ENCODE results near the gene FCAR. TPM values are rescaled to one million over a fixed set of nuclear protein-coding genes. Genes with fewer than 3 reads are reported as not detected.
"Not testable (repeated sequence)": the region's sequence is repeated elsewhere in the genome, so short reads cannot be mapped to it uniquely, and the experiment has no call there.

Gene FCAR
- total RNA-seq, 2 donors from 2014 or later: not detected

DNA sequence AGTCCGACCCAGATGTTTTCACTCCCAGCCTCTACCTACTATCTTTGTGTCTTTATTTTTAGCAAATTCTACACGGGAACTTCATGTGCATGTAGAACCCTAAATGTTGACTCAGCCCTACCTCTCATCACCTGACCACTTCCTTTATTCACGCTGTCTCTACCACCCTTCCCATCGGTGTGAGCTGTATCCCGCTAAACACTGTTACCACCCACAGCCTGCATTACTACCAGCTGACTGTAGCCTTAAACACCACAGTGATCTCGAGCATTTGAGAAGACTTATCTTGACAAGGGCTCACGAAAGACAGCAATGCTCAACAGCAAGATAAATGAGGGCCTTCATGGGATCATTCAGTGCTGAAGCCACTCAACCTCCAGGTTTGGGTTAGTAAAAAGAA, 47.0 kb downstream of the FCAR start:
- TF ChIP-seq, protein P1, sequence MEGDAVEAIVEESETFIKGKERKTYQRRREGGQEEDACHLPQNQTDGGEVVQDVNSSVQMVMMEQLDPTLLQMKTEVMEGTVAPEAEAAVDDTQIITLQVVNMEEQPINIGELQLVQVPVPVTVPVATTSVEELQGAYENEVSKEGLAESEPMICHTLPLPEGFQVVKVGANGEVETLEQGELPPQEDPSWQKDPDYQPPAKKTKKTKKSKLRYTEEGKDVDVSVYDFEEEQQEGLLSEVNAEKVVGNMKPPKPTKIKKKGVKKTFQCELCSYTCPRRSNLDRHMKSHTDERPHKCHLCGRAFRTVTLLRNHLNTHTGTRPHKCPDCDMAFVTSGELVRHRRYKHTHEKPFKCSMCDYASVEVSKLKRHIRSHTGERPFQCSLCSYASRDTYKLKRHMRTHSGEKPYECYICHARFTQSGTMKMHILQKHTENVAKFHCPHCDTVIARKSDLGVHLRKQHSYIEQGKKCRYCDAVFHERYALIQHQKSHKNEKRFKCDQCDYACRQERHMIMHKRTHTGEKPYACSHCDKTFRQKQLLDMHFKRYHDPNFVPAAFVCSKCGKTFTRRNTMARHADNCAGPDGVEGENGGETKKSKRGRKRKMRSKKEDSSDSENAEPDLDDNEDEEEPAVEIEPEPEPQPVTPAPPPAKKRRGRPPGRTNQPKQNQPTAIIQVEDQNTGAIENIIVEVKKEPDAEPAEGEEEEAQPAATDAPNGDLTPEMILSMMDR (IDR thresholded peaks at IDR 0.05): no peak
- no peak for TF ChIP-seq POLR2A (IDR thresholded peaks at IDR 0.05)

DNA sequence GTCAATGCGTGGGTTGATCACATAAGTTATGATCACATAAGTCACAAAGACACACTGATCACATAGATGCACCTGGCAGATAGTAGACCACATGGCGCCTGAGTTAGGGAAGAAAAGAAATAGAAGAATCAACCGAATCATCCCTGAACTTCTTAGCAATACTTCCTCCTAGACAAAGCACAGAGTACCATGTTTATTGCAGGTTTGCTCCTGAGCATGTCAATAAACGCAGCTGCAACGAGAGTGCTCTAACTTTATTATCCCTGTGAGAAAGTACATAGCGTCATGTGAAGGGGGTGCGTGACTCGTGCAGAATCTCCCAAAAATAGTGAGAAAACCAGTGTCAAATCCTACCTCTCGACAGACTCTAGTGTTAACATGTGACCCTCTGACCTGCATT, 49.2 kb downstream of the FCAR start:
- WGBS, 2 donors: 49 to 55% methylated on average over 9 of the region's 9 CpGs
- no peak for ATAC-seq
- TF ChIP-seq, protein P1 (IDR thresholded peaks at IDR 0.05): no peak
- no peak for TF ChIP-seq POLR2A (IDR thresholded peaks at IDR 0.05)

More for the DNA sequence above, 47.0 kb downstream of the FCAR start:
- no peak for DNase-seq
- Histone ChIP-seq H3K4me3 (no peak overlapping the region), H3K4me1 (no peaks in the 10 kb centered on the region), H3K36me3 (replicated peaks in 1 of 2; ENCODE audit: insufficient read depth in 1 of 2, low read depth in 2 of 2) (no peaks in the 10 kb centered on the region), H3K27ac (no peak overlapping the region), H3K27me3 (no peaks in the 10 kb centered on the region), H3K9me3 (no peaks in the 10 kb centered on the region)
- intact Hi-C loops (cut with DNase I): no loop called here
- ATAC-seq: no peak
- 44 to 48% methylated on average over 7 of the region's 7 CpGs for WGBS, 2 donors

DNA sequence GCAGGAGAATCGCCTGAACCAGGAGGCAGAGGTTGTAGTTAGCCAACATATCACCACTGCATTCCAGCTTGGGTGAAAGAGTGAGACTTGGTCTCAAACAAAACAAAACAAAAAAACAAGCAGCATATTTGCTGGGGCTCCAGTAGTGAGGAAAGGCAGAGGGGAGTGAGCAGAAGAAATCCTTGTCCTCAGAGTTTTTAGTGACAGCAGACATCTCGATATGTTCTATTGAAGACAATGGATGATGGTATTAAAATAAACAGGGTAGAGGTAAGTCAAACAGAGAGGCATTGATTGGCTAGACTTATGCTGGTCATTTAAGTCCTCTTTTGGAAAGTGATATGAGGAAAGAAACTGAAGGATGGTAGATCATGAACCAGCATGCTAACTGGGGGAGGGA, 54.3 kb downstream of the FCAR start:
- DNase-seq: no peak
- H3K27ac ChIP-seq: no peak overlapping the region
- intact Hi-C loops (cut with DNase I): no loop called here
- H3K9me3 ChIP-seq: no peaks in the 10 kb centered on the region
- TF ChIP-seq POLR2A (IDR thresholded peaks at IDR 0.05): no peak
- TF ChIP-seq, protein P1 (IDR thresholded peaks at IDR 0.05): no peak
- no peak overlapping the region for H3K4me3 ChIP-seq
- no peaks in the 10 kb centered on the region for H3K36me3 ChIP-seq (replicated peaks in 1 of 2; ENCODE audit: insufficient read depth in 1 of 2, low read depth in 2 of 2)
- no peaks in the 10 kb centered on the region for H3K4me1 ChIP-seq
- H3K27me3 ChIP-seq: no peaks in the 10 kb centered on the region
- no peak for ATAC-seq
- 59 to 82% methylated on average over 2 of the region's 2 CpGs for WGBS, 2 donors

More for the DNA sequence above, 49.2 kb downstream of the FCAR start:
- no peaks in the 10 kb centered on the region for H3K36me3 ChIP-seq (replicated peaks in 1 of 2; ENCODE audit: insufficient read depth in 1 of 2, low read depth in 2 of 2)
- no peak overlapping the region for H3K27ac ChIP-seq
- no peak overlapping the region for H3K4me3 ChIP-seq
- H3K4me1 ChIP-seq: no peaks in the 10 kb centered on the region
- no peaks in the 10 kb centered on the region for H3K9me3 ChIP-seq
- no peaks in the 10 kb centered on the region for H3K27me3 ChIP-seq
- DNase-seq: no peak
- intact Hi-C loops (cut with DNase I): no loop called here

DNA sequence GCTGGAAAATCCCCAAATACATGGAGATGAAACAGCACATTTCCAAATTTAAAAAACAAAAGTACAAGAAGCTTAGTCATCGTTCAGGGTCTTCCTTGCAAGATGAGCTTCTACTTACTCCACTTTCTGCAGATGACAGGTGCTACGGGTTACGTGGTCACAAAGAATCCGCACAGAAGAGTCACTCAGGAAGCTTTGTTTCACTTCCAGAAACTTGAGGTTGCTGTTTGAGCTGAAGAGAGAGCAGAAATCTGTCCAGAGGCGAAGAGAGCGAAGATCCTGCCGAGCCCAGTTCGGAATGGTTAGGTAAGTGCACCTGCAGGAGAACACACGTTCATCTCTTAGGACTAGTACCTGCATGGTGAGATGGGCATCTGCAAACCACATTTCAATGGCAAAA, 63.9 kb downstream of the FCAR start:
- no peak overlapping the region for H3K4me3 ChIP-seq
- ATAC-seq (no peak), DNase-seq (no peak)
- H3K9me3 ChIP-seq: no peaks in the 10 kb centered on the region
- intact Hi-C loops (cut with DNase I): no loop called here
- no peaks in the 10 kb centered on the region for H3K36me3 ChIP-seq (replicated peaks in 1 of 2; ENCODE audit: insufficient read depth in 1 of 2, low read depth in 2 of 2)
- H3K27ac ChIP-seq: no peak overlapping the region
- TF ChIP-seq, protein P1 (IDR thresholded peaks at IDR 0.05): no peak
- TF ChIP-seq POLR2A (IDR thresholded peaks at IDR 0.05): no peak
- H3K4me1 ChIP-seq: no peaks in the 10 kb centered on the region
- H3K27me3 ChIP-seq: no peaks in the 10 kb centered on the region
- 49 to 53% methylated on average over 5 to 9 of the region's 9 CpGs for WGBS, 2 donors

DNA sequence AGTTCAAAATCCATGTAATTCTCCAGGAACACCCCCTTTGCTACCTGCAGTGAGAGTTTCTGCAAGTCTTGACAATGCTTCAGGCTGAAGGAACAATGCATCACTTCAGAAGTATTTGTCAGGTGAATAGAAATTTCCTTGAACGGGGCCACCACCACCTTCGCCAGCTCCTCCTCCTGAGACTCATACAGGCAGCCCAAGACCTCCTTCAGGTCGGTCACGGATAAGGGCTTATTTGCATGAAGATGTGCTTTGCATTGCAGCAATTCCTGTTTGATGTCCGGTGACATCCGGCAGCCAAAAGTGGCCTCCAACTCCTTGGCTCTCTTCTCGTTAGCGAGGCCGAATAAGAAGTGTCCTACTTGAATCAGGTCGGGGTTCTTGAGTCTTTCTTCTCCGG, 64.9 kb downstream of the FCAR start:
- 57 to 61% methylated on average over 9 to 11 of the region's 11 CpGs for WGBS, 2 donors

DNA sequence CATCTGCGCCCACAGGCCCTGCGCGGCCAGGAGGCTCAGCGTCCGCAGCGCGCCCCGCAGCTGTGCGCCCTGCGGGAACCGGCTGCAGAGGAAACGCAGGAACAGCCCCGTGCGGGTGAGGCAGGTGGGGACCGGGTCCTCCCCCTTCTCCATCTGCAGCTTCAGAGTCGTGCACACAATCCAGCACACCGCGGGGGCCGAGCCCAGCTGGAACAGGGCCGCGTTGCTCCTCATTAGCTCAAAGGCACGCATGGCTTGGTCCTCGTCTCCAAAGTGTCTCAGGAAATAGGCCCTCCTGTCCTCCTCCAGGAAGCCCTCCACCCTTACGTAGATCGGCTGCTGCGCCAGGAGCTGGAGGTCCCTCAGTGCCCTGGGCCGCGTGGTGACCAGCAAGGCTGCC, 65.5 kb downstream of the FCAR start:
- 56% methylated on average over 10 of the region's 28 CpGs; no CpG with 5 or more reads in 1 of the 2 donors for WGBS, 2 donors
- DNase-seq, H3K27me3 ChIP-seq: not testable (repeated sequence)

More for the DNA sequence above, 64.9 kb downstream of the FCAR start:
- intact Hi-C loops (cut with DNase I): no loop called here
- H3K4me3 ChIP-seq: no peak overlapping the region
- no peaks in the 10 kb centered on the region for H3K27me3 ChIP-seq
- DNase-seq (no peak), ATAC-seq (no peak)
- no peak for TF ChIP-seq POLR2A (IDR thresholded peaks at IDR 0.05)
- TF ChIP-seq, protein P1 (IDR thresholded peaks at IDR 0.05): no peak
- H3K36me3 ChIP-seq (replicated peaks in 1 of 2; ENCODE audit: insufficient read depth in 1 of 2, low read depth in 2 of 2): no peaks in the 10 kb centered on the region
- no peak overlapping the region for H3K27ac ChIP-seq
- H3K4me1 ChIP-seq: no peaks in the 10 kb centered on the region
- no peaks in the 10 kb centered on the region for H3K9me3 ChIP-seq

More for the DNA sequence above, 65.5 kb downstream of the FCAR start:
- intact Hi-C loops (cut with DNase I); H3K9me3 ChIP-seq; ATAC-seq; H3K36me3 ChIP-seq (replicated peaks in 1 of 2; ENCODE audit: insufficient read depth in 1 of 2, low read depth in 2 of 2); H3K27ac ChIP-seq; H3K4me1 ChIP-seq; H3K4me3 ChIP-seq: not testable (repeated sequence)

Measured in body of pancreas (tissue), 4 donors.